SU-DHL-6 (cell line): ENCODE data around the gene MARCHF7.

ENCODE experiments used
- CTCF ChIP-seq: fragments of 200-600 bp; sonication (generic); IDR thresholded peaks from one replicate; pipeline ENCODE4 v1.5.1; 2017; ENCODE audit warnings: antibody characterized with exemption, mild to moderate bottlenecking, low read length, moderate library complexity; ENCODE audit not compliant: insufficient read depth, poor library complexity, severe bottlenecking
- EZH2phosphoT487 ChIP-seq: fragments of 200-600 bp; sonication (generic), shearing (Covaris generic); conservative IDR thresholded peaks from 2 replicates; pipeline ENCODE4 v1.6.1; 2018; ENCODE audit warnings: mild to moderate bottlenecking, antibody characterized with exemption, low read length, moderate library complexity, mixed read lengths

GRCh38 chr2:159694500-159695040, 17.7 kb upstream of the MARCHF7 start:
- TF ChIP-seq CTCF: no peak
- no peak for TF ChIP-seq EZH2phosphoT487
